A172 (cell line): ENCODE results near the gene SOHLH1. TPM values are rescaled to one million over a fixed set of nuclear protein-coding genes. Genes with fewer than 3 reads are reported as not detected.

Source experiments
- DNase-seq: peaks from one replicate; pipeline ENCODE4 v3.0.0-alpha.2; 2015; ENCODE audit warnings: low spot score
- total RNA-seq: library from RNA; depleted of rRNA; stranded (reverse); fragments of >200 nt; shearing (Covaris generic); gene quantifications from 2 replicates; pipeline ENCODE4 v1.2.3, GENCODE V29; 2014

The SOHLH1 gene
- total RNA-seq, 1 experiment from 2014 or later, result not detected

DNA sequence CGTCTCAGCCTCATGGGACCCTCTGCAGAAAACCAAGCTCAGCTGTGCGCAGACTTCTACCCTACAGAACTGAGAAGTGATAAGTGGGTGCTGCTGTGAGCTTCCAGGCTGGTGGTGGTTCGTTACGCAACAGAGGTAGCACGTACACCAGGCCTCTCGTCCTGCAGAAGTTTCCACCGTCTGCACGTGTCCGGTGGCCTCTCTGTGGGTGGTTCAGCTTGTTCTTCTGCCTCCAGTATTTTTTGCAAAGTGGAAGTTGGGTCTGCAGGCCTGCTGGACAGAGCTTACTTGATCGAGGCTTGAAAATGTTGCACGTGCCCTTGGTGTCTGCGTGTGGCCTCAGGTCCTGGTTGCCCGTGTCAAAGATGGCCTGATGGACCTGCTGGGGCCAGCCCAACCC is 30.2 kb upstream of the SOHLH1 start:
- DNase-seq, result no peak

DNA sequence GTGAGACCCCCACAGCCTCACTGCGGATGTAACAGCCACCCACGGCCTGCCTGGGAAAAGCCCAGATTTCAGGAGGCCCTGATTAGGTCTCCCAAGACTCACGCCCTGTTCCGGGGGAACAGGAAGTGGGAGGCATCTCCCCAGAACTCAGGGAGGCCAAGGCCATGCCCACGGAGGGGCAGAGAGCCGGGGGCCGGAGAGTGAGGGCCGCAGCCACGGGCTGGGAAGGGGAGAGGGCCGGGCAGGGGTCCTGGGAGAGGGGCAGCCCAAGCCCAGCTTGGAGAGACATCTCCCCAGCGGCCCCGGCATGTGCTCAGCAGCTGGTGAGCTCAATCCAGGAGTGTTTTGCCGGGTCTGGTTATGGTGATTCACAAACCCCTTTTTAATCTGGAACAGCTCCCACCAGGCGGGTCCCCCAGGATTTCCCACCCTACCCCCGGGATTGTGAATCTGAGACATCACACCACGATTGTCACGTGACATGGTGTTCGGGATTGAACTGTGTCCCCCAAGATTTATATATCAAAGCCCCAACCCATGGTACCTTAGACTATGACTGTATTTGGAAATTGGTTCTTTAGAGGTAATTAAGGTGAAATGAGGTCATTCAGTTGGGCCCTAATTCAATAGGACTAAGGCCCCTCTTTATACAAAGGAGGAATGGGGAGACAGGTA is 29.3 kb upstream of the SOHLH1 start:
- no peak for DNase-seq

DNA sequence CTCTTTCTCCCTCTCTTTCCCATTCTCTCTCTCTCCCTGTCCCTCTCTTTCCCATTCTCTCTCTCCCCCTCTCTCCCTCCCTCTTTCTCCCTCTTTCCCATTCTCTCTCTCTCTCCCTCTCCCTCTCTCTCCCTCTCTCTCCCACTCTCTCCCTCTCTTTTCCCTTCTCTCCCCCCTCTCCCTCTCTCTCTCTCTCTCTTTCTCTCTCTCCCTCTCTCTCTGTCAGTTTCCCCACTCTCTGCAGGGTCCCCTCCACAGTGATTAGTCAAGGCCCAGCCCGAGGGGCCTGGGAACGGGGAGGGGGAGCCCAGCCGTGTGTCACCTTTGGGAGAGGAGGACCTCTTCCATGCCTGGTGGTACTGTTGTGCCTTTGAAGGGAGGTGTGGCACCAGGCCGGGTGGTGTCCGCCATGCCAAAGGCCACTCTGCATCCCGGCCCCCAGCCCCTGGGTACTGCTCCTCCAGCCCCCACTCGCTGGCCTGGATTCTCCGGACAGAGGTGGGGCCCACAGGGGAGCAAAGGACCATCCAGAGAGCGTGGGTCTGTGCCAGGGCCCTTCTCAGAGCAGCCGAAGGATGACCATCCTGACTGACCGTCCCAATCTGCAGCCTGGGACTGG is 28.1 kb upstream of the SOHLH1 start:
- DNase-seq, result no peak

DNA sequence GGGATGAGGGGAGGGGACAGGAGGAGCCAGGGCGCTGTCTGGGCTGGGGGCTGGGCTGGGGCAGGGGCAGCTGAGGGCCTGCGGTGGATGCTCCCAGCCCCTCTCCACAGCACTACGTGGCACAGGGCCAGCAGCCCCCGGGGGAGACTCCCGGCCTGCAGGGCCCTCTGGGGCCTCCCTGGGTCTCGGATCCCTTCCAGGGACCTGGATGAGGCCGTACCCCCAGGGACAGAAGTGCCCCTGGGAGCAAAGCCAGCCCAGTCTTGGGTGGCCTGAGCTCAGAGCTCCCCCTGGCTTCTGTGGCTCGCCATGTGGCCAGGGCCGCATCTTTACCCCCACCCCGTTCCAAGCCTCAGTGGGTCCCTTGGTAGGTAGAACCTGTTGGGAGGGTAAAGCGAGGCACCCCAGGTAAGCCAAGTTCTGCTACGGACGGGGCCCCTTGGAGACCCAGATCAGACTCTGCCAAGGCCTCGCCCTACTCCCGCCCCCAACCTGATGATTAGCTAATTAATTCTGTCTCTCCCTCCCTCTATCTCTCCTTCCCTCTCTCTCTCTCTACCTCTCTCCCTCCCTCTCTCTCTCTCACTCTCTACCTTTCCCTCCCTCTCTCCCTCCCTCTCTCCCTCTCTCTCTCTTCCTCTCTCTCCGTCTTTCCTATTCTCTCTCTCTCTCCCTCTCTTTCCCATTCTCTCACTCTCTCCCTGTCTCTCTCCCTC is 27.0 kb upstream of the SOHLH1 start:
- DNase-seq, result no peak

DNA sequence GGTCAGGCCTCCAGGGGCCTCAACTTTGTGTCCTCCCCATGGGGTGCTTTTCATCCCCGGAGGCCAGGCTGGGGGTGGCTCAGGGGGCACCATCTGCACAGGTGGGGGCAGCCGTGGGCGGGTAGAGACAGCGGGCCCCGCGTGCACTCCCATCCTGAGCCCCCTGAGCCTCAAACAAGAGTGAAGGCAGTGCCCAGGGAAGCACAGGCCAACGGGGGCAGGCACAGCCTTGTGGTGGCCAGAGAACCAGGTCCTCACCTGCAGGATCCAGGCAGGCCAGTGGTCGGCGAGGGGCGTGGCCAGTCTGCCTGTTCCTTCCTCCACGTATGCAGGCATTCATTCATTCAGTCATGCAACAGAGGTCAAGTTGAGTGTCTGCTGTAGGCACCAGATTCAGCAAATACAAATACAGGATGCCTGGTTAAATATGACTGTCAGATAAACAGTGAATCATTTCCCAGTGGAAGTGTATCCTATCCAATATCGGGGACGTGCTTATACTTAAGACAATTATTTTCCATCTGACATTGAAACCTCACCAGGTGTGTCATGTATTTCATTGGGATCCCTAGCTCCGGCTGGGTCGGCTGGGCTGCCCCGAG is 25.0 kb upstream of the SOHLH1 start:
- DNase-seq, result no peak

DNA sequence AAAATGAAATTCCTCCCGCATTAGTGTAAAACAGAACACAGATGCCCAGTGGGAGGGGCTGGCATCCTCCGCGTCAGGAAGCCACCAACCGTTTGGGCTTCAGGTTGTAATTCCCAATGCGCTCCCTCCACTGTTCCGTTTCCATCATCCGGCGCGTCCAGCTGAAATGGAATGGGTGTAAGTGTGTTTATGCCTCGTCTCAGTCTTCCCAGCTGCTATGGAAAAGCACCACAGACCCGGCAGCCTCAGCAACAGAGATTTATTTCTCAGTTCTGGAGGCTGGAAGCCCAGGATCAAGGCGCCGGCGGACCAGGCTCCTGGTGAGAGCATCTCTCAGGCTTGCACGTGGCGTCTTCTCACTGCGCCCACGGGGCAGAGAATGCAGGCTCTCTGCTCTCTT is 23.1 kb upstream of the SOHLH1 start:
- no peak for DNase-seq

DNA sequence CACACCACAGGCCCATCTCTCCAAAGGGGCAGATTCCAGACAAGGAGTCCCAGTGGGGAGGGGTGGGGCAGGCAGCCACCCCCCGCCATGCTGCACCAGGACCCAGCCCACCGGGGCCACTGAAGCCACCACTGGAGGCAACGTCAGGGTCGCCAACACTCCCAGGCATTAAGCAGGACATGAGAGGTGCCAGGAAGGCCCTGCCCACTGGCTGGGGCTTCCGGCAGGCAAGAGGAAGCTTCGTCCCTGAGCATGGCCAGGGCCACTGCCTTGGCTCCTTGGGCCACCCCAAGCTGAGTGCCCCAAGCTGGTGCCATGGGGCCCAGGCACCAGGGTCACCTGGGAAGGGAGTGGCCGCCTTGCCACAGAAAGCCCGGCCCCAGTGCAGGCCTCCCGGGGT is 20.2 kb upstream of the SOHLH1 start:
- DNase-seq, result no peak

DNA sequence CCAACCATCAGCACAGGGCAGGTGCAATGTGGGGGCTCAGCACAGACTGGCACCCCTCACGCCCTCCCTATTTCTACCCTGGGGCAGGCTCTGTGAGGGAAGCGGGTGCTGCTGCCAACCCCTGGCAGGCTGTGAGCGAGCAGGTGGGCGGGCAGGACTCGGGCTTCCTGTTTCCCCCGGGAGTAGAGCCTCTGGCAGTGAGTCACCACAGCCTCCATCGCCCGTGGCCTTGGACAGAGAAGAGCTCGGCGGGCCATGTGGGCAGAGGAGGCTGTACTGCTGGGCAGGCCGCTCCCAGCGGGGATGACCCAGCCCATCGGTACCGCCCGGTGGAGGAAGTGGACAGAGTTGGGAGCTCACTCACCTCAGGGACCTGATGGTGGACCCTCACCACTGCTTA is 19.3 kb upstream of the SOHLH1 start:
- peak; percentile 86 for DNase-seq

DNA sequence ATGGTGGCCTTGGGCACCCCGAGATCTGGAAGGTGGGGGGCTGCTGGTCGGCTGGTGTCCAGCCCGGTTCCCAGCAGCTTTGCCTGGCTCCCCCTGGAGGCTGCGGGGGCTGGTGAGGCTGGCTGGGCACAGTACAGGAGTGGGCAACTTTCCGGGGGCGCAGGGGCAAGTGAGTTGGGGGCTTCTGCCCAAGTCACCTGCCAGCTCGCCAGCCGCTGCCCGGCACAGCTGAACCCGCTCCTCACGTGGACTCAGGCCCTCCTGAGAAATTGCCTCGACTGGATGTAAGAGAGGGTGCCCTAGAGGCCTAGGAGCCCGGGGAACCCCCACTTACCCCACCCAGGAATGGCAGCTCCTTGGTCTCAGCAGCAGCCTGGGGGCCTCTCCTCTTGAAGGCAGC is 18.1 kb upstream of the SOHLH1 start:
- no peak for DNase-seq

DNA sequence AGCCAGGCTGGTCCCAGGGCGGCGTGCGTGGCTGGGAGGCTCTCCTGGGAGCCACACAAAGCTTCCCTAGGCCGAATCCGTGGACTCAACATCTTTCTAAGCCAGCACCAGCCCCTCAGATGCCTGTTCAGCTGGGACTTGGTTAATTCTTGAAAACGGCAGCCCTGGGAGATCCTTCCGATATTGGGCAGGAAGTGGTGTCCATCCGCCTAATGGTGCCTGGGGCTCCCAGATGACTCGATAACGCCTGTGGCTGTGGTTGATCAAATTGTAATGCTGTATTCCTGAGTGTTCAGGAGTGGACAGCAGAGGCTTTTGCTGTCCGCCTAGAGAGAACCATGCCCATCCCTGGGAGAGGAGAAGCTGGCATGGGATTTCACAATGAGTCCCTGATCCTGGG is 16.8 kb upstream of the SOHLH1 start:
- DNase-seq, result peak; percentile 17

DNA sequence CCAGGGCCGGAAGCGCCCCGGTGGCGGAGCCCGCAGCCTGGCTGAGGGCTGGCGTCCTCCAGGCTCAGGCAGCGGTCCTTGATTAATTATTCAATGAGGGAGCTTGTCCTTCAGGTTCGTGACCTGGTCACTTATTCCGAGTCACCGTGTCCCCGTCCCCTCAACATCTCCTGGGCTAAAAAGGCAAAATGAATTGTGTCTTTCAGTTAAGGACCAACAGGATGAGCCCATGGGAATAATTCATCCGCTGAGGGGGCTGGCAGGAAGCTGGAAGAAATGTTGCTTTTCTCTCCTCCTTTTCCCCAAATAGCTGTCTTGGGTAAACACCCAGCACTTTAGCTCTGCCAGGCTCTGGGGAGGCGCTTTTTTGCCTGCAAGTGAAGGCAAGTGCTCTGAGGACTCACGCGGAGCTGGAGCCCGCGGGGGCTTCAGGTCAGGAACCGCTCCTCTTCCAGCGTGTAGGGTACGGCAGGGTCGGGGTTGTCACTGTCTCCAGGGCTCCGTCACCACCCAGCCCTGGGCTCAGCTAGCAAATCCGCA is 15.8 kb upstream of the SOHLH1 start:
- no peak for DNase-seq

DNA sequence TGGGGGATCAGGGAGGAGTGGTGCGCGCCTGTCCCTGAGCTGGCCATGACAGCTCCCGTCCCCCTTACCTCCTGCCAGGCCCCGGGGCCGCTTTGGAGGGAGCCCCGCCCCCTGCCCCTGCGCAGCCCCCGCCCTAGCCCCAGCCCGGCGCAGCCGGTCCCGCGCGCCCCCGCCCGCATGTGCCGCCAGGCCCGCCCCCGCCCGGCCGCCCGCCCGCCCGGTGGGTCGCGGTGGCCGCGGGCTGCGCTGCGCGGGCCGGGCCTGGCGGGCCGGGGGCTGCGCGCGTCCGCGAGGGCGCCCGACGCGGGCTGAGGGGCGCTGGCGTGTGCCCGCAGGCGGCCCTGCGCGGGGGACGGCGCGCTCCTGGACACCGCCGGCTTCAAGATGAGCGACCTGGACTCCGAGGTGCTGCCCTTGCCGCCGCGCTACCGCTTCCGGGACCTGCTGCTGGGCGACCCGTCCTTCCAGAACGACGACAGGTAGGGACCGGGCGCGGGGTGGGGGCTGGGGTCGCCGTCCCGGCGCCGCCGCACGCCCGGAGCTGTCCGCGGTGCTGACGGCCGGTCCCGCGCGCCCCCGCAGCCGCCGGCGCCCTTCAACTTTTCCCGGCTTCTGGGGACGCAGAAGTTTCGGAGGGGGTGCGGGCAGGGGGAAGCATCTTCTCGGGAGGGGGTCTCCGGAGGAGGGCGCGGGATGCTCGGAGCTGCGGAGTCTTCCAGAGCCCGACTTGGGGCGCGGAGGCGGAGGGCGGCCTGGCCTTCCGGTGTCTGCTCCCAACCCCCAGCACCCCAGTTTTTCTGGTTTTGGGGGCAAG is 15.2 kb upstream of the SOHLH1 start:
- no peak for DNase-seq

DNA sequence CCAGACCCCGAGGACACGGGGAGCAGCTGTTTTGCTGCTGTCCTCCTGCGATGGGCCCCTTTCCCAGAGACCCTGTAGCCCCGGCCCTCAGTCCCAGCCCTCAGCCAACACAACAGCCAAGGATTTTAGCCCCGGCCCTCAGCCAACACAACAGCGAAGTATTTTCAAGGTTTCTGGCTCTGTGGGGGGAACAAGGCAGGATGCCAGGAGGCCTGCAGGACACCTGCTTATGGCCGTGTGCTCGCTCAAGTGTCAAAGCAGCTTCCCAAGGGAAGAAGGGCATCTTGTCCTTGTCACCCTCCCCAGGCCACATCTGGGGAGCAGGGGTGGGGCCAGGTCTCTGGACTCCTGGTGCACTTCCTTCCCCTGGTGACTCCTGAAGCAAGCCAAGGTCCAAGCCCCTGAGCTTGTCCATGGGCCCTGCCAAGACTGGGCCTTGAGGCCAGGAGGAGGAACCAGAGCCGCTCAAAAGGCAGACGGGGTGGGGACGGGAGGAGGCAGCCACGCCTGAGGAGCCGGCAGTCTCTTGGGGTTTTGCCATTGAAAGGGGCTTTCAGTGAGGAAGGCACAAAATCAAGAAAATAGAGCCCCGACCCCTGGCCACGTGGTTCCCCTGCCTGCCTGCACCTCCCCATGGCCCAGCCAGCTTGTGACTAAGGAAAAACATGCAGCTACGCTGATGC is 13.5 kb upstream of the SOHLH1 start:
- DNase-seq, result no peak

DNA sequence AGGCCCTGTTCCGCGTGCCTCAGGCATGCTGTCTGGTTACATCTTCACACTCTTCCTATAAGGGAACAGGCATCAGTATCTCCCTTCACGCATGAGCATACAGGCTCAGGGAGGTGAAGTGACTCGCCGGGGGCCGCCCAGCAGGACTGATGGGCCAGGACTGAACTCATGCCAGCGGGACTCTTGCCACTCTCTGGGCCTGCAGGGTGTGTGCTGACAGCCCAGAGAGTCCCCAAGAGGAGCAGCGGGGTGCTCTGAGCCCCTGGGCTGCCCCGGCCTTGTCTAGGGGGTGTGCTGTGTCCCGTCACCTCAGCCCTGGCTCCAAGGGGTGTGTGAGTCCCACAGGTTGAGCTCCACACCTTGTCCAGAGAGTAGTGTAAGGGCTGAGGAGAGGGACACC is 12.6 kb upstream of the SOHLH1 start:
- no peak for DNase-seq

DNA sequence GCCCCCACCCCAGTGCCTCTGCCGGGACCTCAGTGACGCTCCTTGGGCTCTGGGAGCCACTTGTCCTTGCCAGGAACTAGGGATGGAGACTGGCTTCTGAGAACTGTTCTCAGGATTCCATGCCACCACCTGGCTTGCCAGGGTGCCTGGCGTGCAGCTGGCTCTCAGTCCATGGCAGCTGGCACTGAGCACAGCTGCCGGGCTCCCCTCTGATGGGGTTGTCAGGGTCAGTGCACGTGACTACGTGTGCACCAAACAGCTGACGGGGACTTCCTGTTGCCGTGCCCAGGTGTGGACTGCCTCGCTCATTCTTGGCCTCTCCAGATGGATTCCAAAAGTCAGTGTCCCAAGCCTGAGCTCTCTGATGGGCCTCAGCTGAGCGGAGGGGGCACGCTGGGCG is 12.1 kb upstream of the SOHLH1 start:
- no peak for DNase-seq

DNA sequence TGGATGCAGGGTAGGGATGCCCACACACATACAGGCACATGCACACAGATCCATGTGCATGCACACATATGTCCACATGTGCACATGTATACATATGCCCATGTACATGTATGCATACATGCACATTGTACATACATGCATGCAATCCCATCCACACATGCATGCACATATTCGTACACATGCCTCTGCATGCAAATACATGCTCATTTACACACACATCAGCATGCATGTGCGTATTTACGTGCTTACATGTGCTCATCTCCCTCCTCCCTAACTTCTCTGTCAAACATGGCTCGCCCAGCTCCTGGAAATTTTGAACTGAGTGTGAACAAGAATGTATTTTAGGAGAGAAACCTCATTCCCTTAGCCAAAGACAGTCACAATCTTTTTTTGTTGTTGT is 8.9 kb upstream of the SOHLH1 start:
- no peak for DNase-seq

DNA sequence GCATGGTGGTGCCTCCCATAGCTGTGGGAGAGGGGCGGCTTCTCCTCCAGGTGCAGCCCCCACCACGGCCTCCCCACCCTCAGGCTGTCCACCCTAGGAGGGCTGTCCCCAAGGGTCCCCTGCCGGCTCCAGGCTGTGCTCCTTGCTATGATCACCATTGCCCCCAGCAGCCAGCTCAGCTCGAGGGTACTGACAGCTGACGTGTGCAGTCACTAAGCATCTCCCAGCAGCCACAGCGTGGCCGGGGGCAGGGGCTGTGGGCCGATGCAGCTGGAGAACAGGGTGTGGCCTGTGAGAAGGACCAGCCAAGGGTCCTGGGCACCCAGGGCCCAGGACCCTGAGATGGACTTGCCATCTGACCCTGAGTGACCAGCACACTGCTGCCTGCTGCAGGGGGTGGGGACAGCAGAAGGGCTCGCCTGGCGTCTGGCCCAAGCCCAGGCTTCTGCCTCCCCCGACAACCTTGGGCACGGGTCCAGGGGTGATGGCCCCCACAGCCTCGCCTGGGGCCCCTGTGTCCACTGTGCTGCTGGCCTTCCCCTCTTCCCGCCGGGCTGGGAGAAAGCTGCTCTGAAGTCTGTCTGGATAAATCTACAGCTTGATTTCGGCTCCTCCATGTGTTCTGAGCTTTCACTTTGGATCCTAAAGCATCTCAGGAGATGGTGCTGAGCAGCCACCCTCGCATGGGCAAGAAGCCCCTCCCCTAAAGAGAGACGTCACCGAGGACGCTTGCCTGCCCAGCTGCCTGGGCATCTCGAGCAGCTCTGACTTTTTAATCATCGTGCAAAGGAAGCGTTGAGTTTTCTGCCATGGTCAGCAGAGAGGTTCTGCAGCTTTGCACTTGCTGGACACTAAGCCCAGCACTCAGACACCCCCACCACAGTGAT is 8.2 kb upstream of the SOHLH1 start:
- peak; percentile 26 for DNase-seq

DNA sequence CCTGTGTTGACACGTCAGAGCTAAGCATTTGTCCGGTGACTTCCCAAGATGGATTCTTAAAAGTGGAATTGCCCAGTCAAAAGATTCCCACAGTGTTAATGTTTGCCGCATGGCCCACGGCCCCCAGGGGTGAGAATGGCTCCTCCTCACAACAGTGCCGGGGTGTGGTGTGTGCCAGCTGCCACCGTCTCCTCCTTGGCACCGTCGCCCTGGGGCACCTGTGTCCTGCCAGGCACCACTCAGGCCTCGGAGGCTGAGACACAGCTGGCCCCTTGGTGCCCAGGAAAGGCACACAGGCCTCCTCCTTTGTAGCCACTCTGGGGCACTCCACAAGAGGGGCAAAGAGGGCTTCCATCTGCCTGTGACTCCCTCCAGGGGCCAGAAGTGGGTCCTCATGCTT is 7.0 kb upstream of the SOHLH1 start:
- DNase-seq, result no peak

DNA sequence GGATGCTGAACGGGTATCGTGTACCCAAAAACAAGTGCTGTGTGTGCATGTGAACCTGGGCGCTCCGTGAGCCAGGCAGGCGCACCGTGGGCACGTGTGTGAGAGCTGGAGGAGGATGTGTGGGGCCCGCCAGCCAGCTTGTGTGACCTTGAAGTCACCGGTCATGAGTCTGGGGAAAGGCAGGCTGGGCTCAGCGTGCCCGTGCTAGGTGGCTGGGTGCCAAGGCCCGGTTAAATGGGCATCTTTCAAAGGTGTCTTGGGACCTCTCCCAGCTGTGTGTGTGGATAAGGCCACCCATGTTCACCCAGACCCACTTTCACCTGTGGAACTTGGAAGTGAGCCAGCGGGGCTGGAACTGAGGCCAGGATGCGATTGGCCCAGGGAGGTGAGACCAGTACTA is 6.1 kb upstream of the SOHLH1 start:
- no peak for DNase-seq

DNA sequence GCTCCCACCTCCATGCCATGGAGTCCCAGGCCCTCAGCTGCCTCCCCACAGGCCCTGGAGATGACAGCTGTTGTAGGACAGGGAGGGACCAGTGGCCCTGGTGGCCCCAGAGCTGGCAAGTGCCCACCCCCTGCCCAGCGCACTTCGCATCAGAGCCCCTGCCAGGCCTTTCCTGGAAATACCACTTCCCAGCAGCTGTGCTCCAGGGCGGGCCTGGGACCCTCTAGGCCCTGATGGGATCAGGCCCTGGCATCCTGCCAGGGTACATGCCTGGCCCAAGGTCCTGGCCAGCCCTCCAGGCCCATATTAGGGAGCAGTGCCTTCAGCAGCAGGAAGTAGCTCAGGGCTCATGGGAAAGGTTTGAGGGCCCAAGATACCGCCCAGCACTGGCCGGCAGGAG is 5.2 kb upstream of the SOHLH1 start:
- no peak for DNase-seq
